Osteoblast (primary cell): ENCODE data around the gene EPB41L3. TPM values are rescaled to one million over a fixed set of nuclear protein-coding genes. Genes with fewer than 3 reads are reported as not detected.

Experiments
- DNase-seq: peaks from one replicate; pipeline ENCODE4 v3.0.0; 2011; ENCODE audit warnings: low spot score, mixed read lengths; ENCODE audit not compliant: insufficient read length; ENCODE audit errors: missing footprints
- H2AFZ ChIP-seq: 2 replicates; pipeline ENCODE4 v1.6.0; 2011; ENCODE audit warnings: mild to moderate bottlenecking, low read length
- H3K27ac ChIP-seq: 2 replicates; pipeline ENCODE4 v1.5.1; 2011; ENCODE audit warnings: mild to moderate bottlenecking, low read depth, low read length, moderate library complexity
- H3K27me3 ChIP-seq: 2 replicates; pipeline ENCODE4 v1.6.0; 2012; ENCODE audit warnings: mild to moderate bottlenecking, control low read depth, inconsistent platforms, low read length, moderate library complexity; ENCODE audit not compliant: insufficient read depth
- H3K36me3 ChIP-seq: 2 replicates; pipeline ENCODE4 v1.5.1; 2011; ENCODE audit warnings: mild to moderate bottlenecking, low read length, control low read depth, moderate library complexity; ENCODE audit not compliant: insufficient read depth
- H3K4me1 ChIP-seq: 2 replicates; pipeline ENCODE4 v1.5.1; 2011; ENCODE audit warnings: mild to moderate bottlenecking, low read length, control low read depth, moderate library complexity; ENCODE audit not compliant: insufficient read depth
- H3K4me2 ChIP-seq: 2 replicates; pipeline ENCODE4 v1.6.0; 2011; ENCODE audit warnings: mild to moderate bottlenecking, low read length; ENCODE audit not compliant: insufficient read depth
- H3K4me3 ChIP-seq: fragments of 200-600 bp; sonication (generic); 3 replicates; pipeline ENCODE4 v1.5.1; 2012; ENCODE audit warnings: mild to moderate bottlenecking, low read length, inconsistent platforms; ENCODE audit not compliant: insufficient read depth
- H3K79me2 ChIP-seq: 2 replicates; pipeline ENCODE4 v1.6.0; 2012; ENCODE audit warnings: mild to moderate bottlenecking, low read length, control low read depth, inconsistent platforms; ENCODE audit not compliant: insufficient read depth
- H3K9me3 ChIP-seq: 2 replicates; pipeline ENCODE4 v1.5.1; 2011; ENCODE audit warnings: low read depth, low read length, control low read depth
- H4K20me1 ChIP-seq: 2 replicates; pipeline ENCODE4 v1.6.0; 2012; ENCODE audit warnings: mild to moderate bottlenecking, low read length, control low read depth; ENCODE audit not compliant: insufficient read depth
- total RNA-seq: library from RNA; depleted of rRNA; stranded (reverse); fragments of >200 nt; gene quantifications from 2 replicates; pipeline ENCODE4 v1.2.3, GENCODE V29; 2012
- TF ChIP-seq, protein P1 (sequence below): IDR thresholded peaks from 2 replicates; pipeline ENCODE4 v1.5.1; 2011; ENCODE audit warnings: mild to moderate bottlenecking, low read depth, low read length, moderate library complexity; ENCODE audit errors: extremely low read depth

The EPB41L3 gene
- total RNA-seq, 1 donor: 0.72 TPM

DNA sequence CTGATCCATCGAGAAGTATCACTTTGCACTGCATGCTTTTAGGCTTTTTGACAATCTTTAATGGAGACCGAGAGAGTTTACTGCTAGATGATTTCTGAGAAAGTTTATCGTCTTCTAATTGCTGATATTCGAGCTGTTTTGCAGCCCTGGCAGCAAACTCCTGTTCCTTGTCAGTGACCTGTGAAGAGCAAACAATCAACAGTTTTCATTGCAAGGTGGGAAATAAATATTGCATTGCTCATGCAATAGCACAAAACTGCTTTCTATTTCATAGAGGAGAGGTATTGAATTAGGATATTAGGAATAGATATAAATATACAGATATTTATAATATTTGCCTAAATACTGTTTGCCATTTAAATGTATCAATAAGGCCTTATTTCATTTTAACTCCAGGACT, 65.5 kb downstream of the EPB41L3 start:
- H3K4me2 ChIP-seq: no peak overlapping the region
- DNase-seq: no peak
- H3K27ac ChIP-seq: no peak overlapping the region
- no peaks in the 10 kb centered on the region for H3K36me3 ChIP-seq
- H3K4me1 ChIP-seq: no peaks in the 10 kb centered on the region
- no peaks in the 10 kb centered on the region for H4K20me1 ChIP-seq
- H3K4me3 ChIP-seq: no peak overlapping the region
- TF ChIP-seq, protein P1, sequence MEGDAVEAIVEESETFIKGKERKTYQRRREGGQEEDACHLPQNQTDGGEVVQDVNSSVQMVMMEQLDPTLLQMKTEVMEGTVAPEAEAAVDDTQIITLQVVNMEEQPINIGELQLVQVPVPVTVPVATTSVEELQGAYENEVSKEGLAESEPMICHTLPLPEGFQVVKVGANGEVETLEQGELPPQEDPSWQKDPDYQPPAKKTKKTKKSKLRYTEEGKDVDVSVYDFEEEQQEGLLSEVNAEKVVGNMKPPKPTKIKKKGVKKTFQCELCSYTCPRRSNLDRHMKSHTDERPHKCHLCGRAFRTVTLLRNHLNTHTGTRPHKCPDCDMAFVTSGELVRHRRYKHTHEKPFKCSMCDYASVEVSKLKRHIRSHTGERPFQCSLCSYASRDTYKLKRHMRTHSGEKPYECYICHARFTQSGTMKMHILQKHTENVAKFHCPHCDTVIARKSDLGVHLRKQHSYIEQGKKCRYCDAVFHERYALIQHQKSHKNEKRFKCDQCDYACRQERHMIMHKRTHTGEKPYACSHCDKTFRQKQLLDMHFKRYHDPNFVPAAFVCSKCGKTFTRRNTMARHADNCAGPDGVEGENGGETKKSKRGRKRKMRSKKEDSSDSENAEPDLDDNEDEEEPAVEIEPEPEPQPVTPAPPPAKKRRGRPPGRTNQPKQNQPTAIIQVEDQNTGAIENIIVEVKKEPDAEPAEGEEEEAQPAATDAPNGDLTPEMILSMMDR: no peak
- no peak overlapping the region for H2AFZ ChIP-seq
- no peaks in the 10 kb centered on the region for H3K79me2 ChIP-seq
- no peaks in the 10 kb centered on the region for H3K9me3 ChIP-seq
- H3K27me3 ChIP-seq: no peaks in the 10 kb centered on the region

DNA sequence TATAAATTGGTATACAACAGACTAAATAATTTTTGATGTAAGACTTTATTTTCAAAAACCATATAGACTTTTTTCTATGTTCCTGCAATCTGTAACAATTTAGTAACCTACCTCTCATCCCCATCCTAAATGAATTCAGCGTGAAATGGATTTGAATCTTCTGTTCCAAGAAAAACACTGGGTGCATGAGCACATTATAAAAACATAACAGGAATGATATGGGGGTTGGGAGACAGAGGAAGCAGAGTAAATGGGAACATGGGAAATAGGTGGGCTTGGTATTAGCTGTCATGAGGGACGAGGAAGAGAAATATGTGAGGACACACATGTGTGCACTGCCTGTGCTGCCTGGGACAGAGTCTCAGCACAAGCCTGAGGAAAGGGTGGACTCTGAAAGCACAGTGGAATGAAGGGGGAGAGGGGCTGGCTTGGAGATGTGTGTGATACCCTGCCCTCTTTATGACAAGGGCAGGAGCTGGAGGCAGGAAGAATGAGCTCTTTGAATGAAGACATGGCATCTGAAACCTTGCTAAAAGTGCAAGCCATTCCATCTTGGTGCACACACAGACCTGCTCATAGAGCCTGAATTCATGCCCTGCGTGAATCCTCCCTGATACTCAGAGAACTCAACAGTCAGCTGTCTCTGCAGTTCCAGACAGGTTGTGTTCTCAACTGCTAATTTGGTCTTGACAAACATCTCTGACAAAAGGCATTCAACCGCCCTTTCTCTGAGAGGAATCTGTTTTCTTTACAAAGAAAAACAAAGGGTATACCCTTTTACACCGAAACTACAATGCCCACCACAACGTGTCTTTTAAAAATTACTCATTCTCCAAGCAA, 66.6 kb downstream of the EPB41L3 start:
- no peak overlapping the region for H2AFZ ChIP-seq
- TF ChIP-seq, protein P1: no peak
- no peak overlapping the region for H3K27ac ChIP-seq
- no peaks in the 10 kb centered on the region for H3K79me2 ChIP-seq
- no peaks in the 10 kb centered on the region for H3K9me3 ChIP-seq
- no peaks in the 10 kb centered on the region for H3K4me1 ChIP-seq
- DNase-seq: no peak
- no peaks in the 10 kb centered on the region for H4K20me1 ChIP-seq
- no peak overlapping the region for H3K4me2 ChIP-seq
- H3K36me3 ChIP-seq: no peaks in the 10 kb centered on the region
- H3K27me3 ChIP-seq: no peaks in the 10 kb centered on the region
- H3K4me3 ChIP-seq: no peak overlapping the region

DNA sequence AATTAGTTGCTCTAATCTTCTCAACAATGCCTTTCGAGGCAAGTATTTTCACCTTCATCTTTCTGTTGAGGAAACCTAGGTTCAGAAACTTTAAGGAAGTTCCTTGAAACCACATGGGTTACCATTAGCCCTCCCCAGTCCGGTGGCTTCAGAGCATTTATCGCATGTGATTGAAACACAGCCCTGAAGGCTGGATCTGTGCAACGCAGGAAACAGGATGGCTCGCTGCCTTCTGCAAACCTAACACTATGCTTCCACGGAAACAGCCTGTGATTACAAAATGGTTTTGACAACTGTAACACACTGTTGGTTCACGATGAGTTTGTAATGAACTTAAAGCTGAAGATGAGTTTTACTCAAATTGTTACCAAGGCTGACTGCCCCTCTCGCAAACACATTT, 68.5 kb downstream of the EPB41L3 start:
- no peaks in the 10 kb centered on the region for H3K36me3 ChIP-seq
- no peaks in the 10 kb centered on the region for H4K20me1 ChIP-seq
- H2AFZ ChIP-seq: no peak overlapping the region
- H3K27ac ChIP-seq: no peak overlapping the region
- no peaks in the 10 kb centered on the region for H3K27me3 ChIP-seq
- no peaks in the 10 kb centered on the region for H3K4me1 ChIP-seq
- no peaks in the 10 kb centered on the region for H3K9me3 ChIP-seq
- no peak overlapping the region for H3K4me3 ChIP-seq
- no peak for DNase-seq
- TF ChIP-seq, protein P1: no peak
- H3K4me2 ChIP-seq: no peak overlapping the region
- H3K79me2 ChIP-seq: no peaks in the 10 kb centered on the region

DNA sequence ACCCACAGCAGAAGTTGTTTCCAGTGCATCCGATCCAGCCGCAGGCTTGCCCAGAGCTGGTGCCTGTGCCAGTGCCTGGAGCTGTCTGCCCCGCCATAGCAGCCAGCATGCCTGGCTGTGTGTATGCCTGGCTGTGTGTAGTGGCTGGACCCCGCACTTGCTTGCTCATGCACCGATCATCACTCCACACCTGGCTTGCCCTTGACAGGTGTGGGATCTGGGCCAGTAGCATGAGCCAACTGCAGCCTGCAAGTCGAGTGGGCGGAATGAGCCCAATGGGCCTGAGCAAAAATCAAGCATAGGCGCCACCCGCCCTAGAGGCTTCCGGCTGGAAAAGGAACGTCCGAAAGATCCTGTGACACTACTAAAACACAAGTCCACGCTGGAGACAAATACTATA, 74.5 kb downstream of the EPB41L3 start:
- TF ChIP-seq, protein P1: no peak
- no peaks in the 10 kb centered on the region for H4K20me1 ChIP-seq
- H3K27me3 ChIP-seq: no peaks in the 10 kb centered on the region
- H3K4me2 ChIP-seq: no peak overlapping the region
- H3K4me1 ChIP-seq: no peaks in the 10 kb centered on the region
- H3K27ac ChIP-seq: no peak overlapping the region
- no peak overlapping the region for H2AFZ ChIP-seq
- no peaks in the 10 kb centered on the region for H3K36me3 ChIP-seq
- no peak for DNase-seq
- H3K4me3 ChIP-seq: no peak overlapping the region
- H3K79me2 ChIP-seq: no peaks in the 10 kb centered on the region
- no peaks in the 10 kb centered on the region for H3K9me3 ChIP-seq
